Gastrocnemius medialis (tissue), 4 donors: ENCODE results near the gene OGFR.

Experiments used
- CTCF ChIP-seq, 5 experiments: fragments of 450-650 bp in 3 of 5; fragments of 200-600 bp in 2 of 5; sonication (generic) in 2 of 5; IDR thresholded peaks in 4 of 5; conservative IDR thresholded peaks in 1 of 5; 1 replicate in 4 of 5; 2 replicates in 1 of 5; pipeline ENCODE4 v1.5.1; 2016 to 2019; ENCODE audit warnings: antibody characterized with exemption in 5 of 5, mild to moderate bottlenecking in 3 of 5, moderate library complexity in 3 of 5
- POLR2A ChIP-seq, 2 donors: fragments of 450-650 bp; IDR thresholded peaks; one replicate each; pipeline ENCODE4 v1.6.1; 2017; ENCODE audit warnings: antibody characterized with exemption in 2 of 2, mild to moderate bottlenecking in 2 of 2, moderate library complexity in 2 of 2

DNA sequence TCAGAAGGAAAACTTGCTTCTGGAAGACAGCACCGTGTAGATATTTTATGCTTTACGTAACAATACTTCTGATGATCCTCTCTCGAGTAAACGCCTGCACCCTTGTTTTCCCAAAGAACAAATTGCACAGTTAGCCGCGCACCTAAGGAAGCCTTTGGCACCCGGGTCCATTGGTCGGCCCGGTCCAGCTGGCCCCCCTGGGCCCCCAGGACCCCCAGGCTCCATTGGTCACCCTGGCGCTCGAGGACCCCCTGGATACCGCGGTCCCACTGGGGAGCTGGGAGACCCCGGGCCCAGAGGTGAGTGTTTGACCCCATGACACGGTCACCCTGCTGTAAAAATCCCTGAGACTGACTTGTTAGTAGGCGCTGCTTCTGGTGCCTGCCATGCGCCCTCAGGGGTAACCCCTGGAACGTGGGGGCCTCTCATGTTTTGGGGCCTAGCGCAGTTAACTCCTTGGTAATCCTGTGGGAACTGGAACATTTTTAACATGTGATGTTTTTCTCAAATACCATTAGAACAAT, 32.4 kb downstream of the OGFR start:
- no peak for TF ChIP-seq CTCF (IDR thresholded peaks at IDR 0.05 in 4 of 5, conservative IDR thresholded peaks at IDR 0.05 in 1 of 5)
- no peak for TF ChIP-seq POLR2A (IDR thresholded peaks at IDR 0.05)
